DOHH2 (cell line): ENCODE data around the gene LRMDA.

Experiments
- H3F3A ChIP-seq: fragments of 200-600 bp; sonication (generic), shearing (Covaris generic); 2 replicates; pipeline ENCODE4 v1.6.0; 2016; ENCODE audit warnings: antibody characterized with exemption, mild to moderate bottlenecking; ENCODE audit not compliant: control insufficient read depth, insufficient read depth
- H3K27ac ChIP-seq: fragments of 200-600 bp; sonication (generic); 2 replicates; pipeline ENCODE4 v1.5.1; 2014; ENCODE audit warnings: low read depth, mild to moderate bottlenecking, low read length, moderate library complexity
- H3K27me3 ChIP-seq: fragments of 200-600 bp; sonication (generic); 2 replicates; pipeline ENCODE4 v1.6.1; 2014; ENCODE audit warnings: mild to moderate bottlenecking, low read length, mixed read lengths; ENCODE audit not compliant: control insufficient read depth
- H3K36me3 ChIP-seq: fragments of 200-600 bp; sonication (generic); 2 replicates; pipeline ENCODE4 v1.6.1; 2014; ENCODE audit warnings: mild to moderate bottlenecking, low read length, moderate library complexity, mixed read lengths; ENCODE audit not compliant: control insufficient read depth
- H3K4me1 ChIP-seq: fragments of 200-600 bp; sonication (generic); 2 replicates; pipeline ENCODE4 v1.6.1; 2014; ENCODE audit warnings: mild to moderate bottlenecking, low read length, mixed read lengths; ENCODE audit not compliant: control insufficient read depth
- H3K4me2 ChIP-seq: fragments of 200-600 bp; sonication (generic); 2 replicates; pipeline ENCODE4 v1.6.0; 2014; ENCODE audit warnings: mild to moderate bottlenecking, low read length, moderate library complexity
- H3K4me3 ChIP-seq: fragments of 200-600 bp; sonication (generic); 2 replicates; pipeline ENCODE4 v1.5.1; 2014; ENCODE audit warnings: mild to moderate bottlenecking, low read length, mixed read lengths
- H3K79me2 ChIP-seq: fragments of 200-600 bp; sonication (generic); 2 replicates; pipeline ENCODE4 v1.6.1; 2014; ENCODE audit warnings: mild to moderate bottlenecking, low read length, mixed read lengths; ENCODE audit not compliant: control insufficient read depth
- H3K9me2 ChIP-seq: fragments of 200-600 bp; sonication (generic); replicated peaks from 2 replicates; pipeline ENCODE4 v1.6.1; 2014; ENCODE audit warnings: mild to moderate bottlenecking, low read length, mixed read lengths; ENCODE audit not compliant: control insufficient read depth
- H3K9me3 ChIP-seq: fragments of 200-600 bp; sonication (generic); 2 replicates; pipeline ENCODE4 v1.6.1; 2014; ENCODE audit warnings: antibody characterized with exemption, low read length, mixed read lengths; ENCODE audit not compliant: control insufficient read depth, insufficient read depth
- H4K20me1 ChIP-seq: fragments of 200-600 bp; sonication (generic); 2 replicates; pipeline ENCODE4 v1.6.0; 2014; ENCODE audit warnings: low read depth, mild to moderate bottlenecking, antibody characterized with exemption, low read length, moderate library complexity; ENCODE audit not compliant: control insufficient read depth, insufficient read depth
- CTCF ChIP-seq: fragments of 200-600 bp; sonication (generic); IDR thresholded peaks from one replicate; pipeline ENCODE4 v1.5.1; 2014; ENCODE audit warnings: antibody characterized with exemption, mild to moderate bottlenecking, low read depth, low read length; ENCODE audit not compliant: poor library complexity, severe bottlenecking
- EZH2phosphoT487 ChIP-seq: fragments of 200-600 bp; sonication (generic); IDR thresholded peaks from 2 replicates; pipeline ENCODE4 v1.6.1; 2017; ENCODE audit warnings: borderline replicate concordance, mild to moderate bottlenecking, antibody characterized with exemption, low read length, moderate library complexity, mixed read lengths

The LRMDA gene

GRCh38 chr10:75432763-75433162, 1.3 kb downstream of the LRMDA start:
- Histone ChIP-seq H3K27ac (no peak overlapping the region), H3K36me3 (no peaks in the 10 kb centered on the region), H3K4me1 (no peaks in the 10 kb centered on the region), H3K9me3 (no peaks in the 10 kb centered on the region), H3K4me2 (no peak overlapping the region), H4K20me1 (no peaks in the 10 kb centered on the region), H3K27me3 (0 out of 2 replicates have a peak, but pooled peaks cover 3% of the 10 kb centered on the region), H3K4me3 (no peak overlapping the region), H3K79me2 (no peaks in the 10 kb centered on the region), H3K9me2 (no peaks in the 10 kb centered on the region), H3F3A (no peaks in the 10 kb centered on the region)
- TF ChIP-seq CTCF = no peak
- TF ChIP-seq EZH2phosphoT487 = no peak

- H3K4me2 ChIP-seq = no peak overlapping the region
- no peaks in the 10 kb centered on the region for H3K79me2 ChIP-seq
- H4K20me1 ChIP-seq = no peaks in the 10 kb centered on the region
- H3K9me2 ChIP-seq = no peaks in the 10 kb centered on the region
- no peaks in the 10 kb centered on the region for H3F3A ChIP-seq
- no peaks in the 10 kb centered on the region for H3K9me3 ChIP-seq
- no peaks in the 10 kb centered on the region for H3K36me3 ChIP-seq
- H3K4me3 ChIP-seq = no peak overlapping the region
- no peak overlapping the region for H3K27ac ChIP-seq
- TF ChIP-seq CTCF (no peak), EZH2phosphoT487 (no peak)
- H3K27me3 ChIP-seq = 0 out of 2 replicates have a peak, but pooled peaks cover 3% of the 10 kb centered on the region
- no peaks in the 10 kb centered on the region for H3K4me1 ChIP-seq
Observed at GRCh38 chr10:75433216-75433615, 1.8 kb downstream of the LRMDA start.

- Histone ChIP-seq H3K9me2 (no peaks in the 10 kb centered on the region), H3K4me1 (no peaks in the 10 kb centered on the region), H4K20me1 (no peaks in the 10 kb centered on the region), H3K36me3 (no peaks in the 10 kb centered on the region), H3K4me2 (no peak overlapping the region), H3K79me2 (no peaks in the 10 kb centered on the region), H3K4me3 (no peak overlapping the region), H3K9me3 (no peaks in the 10 kb centered on the region), H3K27me3 (0 out of 2 replicates have a peak, but pooled peaks cover 3% of the 10 kb centered on the region), H3F3A (no peaks in the 10 kb centered on the region), H3K27ac (no peak overlapping the region)
- TF ChIP-seq EZH2phosphoT487 (no peak), CTCF (no peak)
Observed at GRCh38 chr10:75434291-75434690, 2.9 kb downstream of the LRMDA start.

- Histone ChIP-seq H3K9me3 (no peaks in the 10 kb centered on the region), H3K4me1 (no peaks in the 10 kb centered on the region), H3K36me3 (no peaks in the 10 kb centered on the region), H3K27me3 (0 out of 2 replicates have a peak, but pooled peaks cover 3% of the 10 kb centered on the region), H3K4me2 (no peak overlapping the region), H3K27ac (no peak overlapping the region), H3K4me3 (no peak overlapping the region), H3K79me2 (no peaks in the 10 kb centered on the region), H3F3A (no peaks in the 10 kb centered on the region), H4K20me1 (no peaks in the 10 kb centered on the region), H3K9me2 (no peaks in the 10 kb centered on the region)
- TF ChIP-seq CTCF = no peak
- no peak for TF ChIP-seq EZH2phosphoT487
Observed at GRCh38 chr10:75435291-75435690, 3.9 kb downstream of the LRMDA start.
